Activated CD4-positive, alpha-beta T cell treated with anti-CD3 and anti-CD28 coated beads, Interleukin-2, amount 10 ng/mL, durations not matched to agents 24 days and 14 days (primary cell): Measurements from ENCODE around the gene ZFHX3. TPM values are rescaled to one million over a fixed set of nuclear protein-coding genes. Genes with fewer than 3 reads are reported as not detected.

Experiments
- DNase-seq: peaks from one replicate; pipeline ENCODE4 v3.0.0; 2022
- H3K27ac Mint-ChIP-seq: one replicate; pipeline ENCODE4 v1.8.0; 2022; ENCODE audit warnings: mild to moderate bottlenecking, mixed read lengths
- H3K27me3 Mint-ChIP-seq: one replicate; pipeline ENCODE4 v1.8.0; 2022; ENCODE audit warnings: mixed read lengths
- H3K36me3 Mint-ChIP-seq: one replicate; pipeline ENCODE4 v1.8.0; 2022; ENCODE audit warnings: low read depth, mild to moderate bottlenecking, mixed read lengths
- H3K4me1 Mint-ChIP-seq: one replicate; pipeline ENCODE4 v1.8.0; 2021; ENCODE audit warnings: mixed read lengths
- H3K4me3 Mint-ChIP-seq: one replicate; pipeline ENCODE4 v1.8.0; 2022; ENCODE audit warnings: mild to moderate bottlenecking, moderate library complexity, mixed read lengths
- H3K9me3 Mint-ChIP-seq: one replicate; pipeline ENCODE4 v1.8.0; 2021; ENCODE audit warnings: mixed read lengths
- intact Hi-C: fragments of 100-400 bp; cut with micrococcal nuclease; formaldehyde crosslinking; loops from one replicate; pipeline ENCODE4 v1.15.1; 2023
- total RNA-seq: library from RNA; stranded (reverse); gene quantifications from 2 replicates; pipeline ENCODE4 v1.2.3, GENCODE V29; 2022

Gene ZFHX3
- total RNA-seq, 1 donor from 2014 or later: 0.49 TPM

GRCh38 chr16:72876221-72876620 is 171.7 kb downstream of the ZFHX3 start:
- peak; percentile 75 for DNase-seq
- Mint-ChIP-seq H3K27ac (peak overlapping the region; percentile 29), H3K36me3 (no peaks in the 10 kb centered on the region), H3K4me3 (peak overlapping the region; percentile 6), H3K9me3 (no peaks in the 10 kb centered on the region), H3K4me1 (peaks cover 23% of the 10 kb centered on the region), H3K27me3 (no peaks in the 10 kb centered on the region)
- intact Hi-C loops: no loop called here

DNA sequence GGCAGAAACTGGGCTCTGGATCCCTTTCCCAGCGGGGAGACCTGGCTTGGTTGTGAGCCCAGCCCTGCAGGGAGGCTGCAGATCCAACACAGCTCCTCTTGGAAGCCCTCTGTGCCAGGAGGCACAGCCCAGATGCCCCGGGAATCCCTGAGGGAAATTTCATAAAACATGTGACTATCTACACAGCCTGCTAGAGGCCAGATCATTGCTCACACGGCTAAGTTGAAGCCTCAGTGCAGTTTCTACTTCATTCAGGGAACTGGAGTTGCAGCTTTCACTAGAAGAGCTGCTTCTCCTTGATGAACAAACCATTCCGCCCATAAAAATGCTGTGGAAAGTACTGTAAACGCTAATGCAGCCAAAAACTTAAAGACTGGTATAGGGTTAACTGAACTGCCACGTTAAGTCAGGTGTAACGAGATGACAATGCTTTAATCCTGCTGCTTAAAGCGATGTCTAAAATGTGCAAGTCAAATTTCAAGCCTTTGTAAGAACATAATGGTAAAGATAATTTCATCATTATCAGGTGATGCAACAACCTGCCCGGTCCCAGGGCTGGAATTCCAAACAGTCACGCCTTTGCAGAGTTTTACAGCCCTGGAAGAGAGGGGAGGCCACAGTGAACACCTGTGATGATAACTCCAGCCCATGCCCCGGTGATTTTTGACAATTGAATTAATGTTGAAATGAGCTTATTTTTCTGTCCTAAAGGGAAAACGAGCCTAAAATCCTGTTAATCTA is 172.5 kb downstream of the ZFHX3 start:
- H3K4me1 Mint-ChIP-seq: peaks cover 23% of the 10 kb centered on the region
- no peaks in the 10 kb centered on the region for H3K27me3 Mint-ChIP-seq
- no peak overlapping the region for H3K27ac Mint-ChIP-seq
- no peaks in the 10 kb centered on the region for H3K9me3 Mint-ChIP-seq
- no peak for DNase-seq
- peak overlapping the region; percentile 6 for H3K4me3 Mint-ChIP-seq
- intact Hi-C loops: no loop called here
- H3K36me3 Mint-ChIP-seq: no peaks in the 10 kb centered on the region

DNA sequence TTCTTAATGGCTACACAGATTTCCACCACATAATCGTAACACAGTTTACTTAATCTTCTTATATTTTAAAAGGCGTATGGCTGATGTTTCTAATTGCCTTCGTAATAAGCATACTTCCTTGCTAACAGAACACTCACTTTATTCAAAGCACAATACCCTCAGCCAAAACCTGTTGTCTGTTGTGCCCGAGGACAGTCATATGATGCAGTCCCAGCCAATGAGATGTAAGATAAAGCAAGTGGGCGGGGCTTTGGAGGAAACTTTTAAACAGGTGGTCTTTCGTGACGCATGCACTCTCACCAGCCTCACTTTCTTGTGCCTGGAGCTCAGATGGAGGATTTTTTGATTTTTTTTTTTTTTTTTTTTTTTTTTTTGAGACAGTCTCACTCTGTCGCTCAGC is 174.1 kb downstream of the ZFHX3 start:
- intact Hi-C loops: no loop called here
- no peak overlapping the region for H3K27ac Mint-ChIP-seq
- no peak overlapping the region for H3K4me3 Mint-ChIP-seq
- H3K27me3 Mint-ChIP-seq: peaks cover 3% of the 10 kb centered on the region
- H3K36me3 Mint-ChIP-seq: no peaks in the 10 kb centered on the region
- DNase-seq: no peak
- H3K4me1 Mint-ChIP-seq: peaks cover 23% of the 10 kb centered on the region
- no peaks in the 10 kb centered on the region for H3K9me3 Mint-ChIP-seq

DNA sequence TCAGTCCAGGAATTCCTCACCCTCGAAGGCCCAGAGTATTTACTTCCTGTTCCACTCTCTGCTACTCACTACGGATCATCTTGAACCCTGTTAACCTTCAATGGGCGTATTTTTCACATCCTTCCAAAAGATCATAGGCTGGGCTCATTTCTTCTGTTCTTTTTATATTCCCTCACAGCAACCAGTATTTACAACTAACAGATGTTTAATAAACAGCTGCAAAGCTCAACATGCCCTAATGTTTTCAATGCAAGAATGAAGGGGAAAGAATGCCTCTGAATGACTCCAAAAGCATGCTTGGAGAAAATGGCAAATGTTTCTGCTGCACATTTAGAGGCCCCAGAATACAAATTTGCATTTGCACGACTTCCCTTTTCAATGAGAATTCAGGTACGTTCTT is 174.9 kb downstream of the ZFHX3 start:
- no peak overlapping the region for H3K27ac Mint-ChIP-seq
- no peak for DNase-seq
- H3K4me3 Mint-ChIP-seq: no peak overlapping the region
- H3K36me3 Mint-ChIP-seq: no peaks in the 10 kb centered on the region
- peaks cover 22% of the 10 kb centered on the region for H3K4me1 Mint-ChIP-seq
- intact Hi-C loops: no loop called here
- peaks cover 3% of the 10 kb centered on the region for H3K27me3 Mint-ChIP-seq
- H3K9me3 Mint-ChIP-seq: no peaks in the 10 kb centered on the region

DNA sequence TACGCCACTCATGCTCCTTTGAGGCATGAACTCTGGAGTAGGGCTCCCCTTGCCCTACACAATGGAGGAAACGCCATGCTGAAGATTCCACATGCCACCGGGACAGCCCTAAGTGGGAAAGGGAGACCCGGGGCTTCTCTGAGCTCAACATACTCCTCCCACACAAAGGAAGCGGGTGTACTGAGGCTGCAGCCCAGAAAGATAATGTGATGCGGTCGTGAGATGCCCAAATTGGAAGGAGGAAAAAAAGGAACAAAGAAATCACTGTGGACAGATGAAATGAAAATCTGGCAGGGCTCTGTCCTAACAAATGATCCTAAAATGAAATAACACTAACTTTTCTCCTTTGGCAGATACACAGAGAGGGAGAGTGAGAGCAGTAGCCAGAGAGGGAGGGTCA is 182.1 kb downstream of the ZFHX3 start:
- H3K9me3 Mint-ChIP-seq: peaks cover 3% of the 10 kb centered on the region
- intact Hi-C loops: no loop called here
- H3K4me3 Mint-ChIP-seq: no peak overlapping the region
- H3K36me3 Mint-ChIP-seq: no peaks in the 10 kb centered on the region
- no peak for DNase-seq
- no peak overlapping the region for H3K27ac Mint-ChIP-seq
- H3K27me3 Mint-ChIP-seq: peaks cover 3% of the 10 kb centered on the region
- no peaks in the 10 kb centered on the region for H3K4me1 Mint-ChIP-seq

- Mint-ChIP-seq H3K4me1 (no peaks in the 10 kb centered on the region), H3K27ac (no peak overlapping the region), H3K27me3 (peaks cover 3% of the 10 kb centered on the region), H3K36me3 (no peaks in the 10 kb centered on the region), H3K9me3 (peaks cover 3% of the 10 kb centered on the region), H3K4me3 (no peak overlapping the region)
- intact Hi-C loops: no loop called here
- DNase-seq: no peak
Measured at GRCh38 chr16:72865258-72865657, 182.7 kb downstream of the ZFHX3 start.

DNA sequence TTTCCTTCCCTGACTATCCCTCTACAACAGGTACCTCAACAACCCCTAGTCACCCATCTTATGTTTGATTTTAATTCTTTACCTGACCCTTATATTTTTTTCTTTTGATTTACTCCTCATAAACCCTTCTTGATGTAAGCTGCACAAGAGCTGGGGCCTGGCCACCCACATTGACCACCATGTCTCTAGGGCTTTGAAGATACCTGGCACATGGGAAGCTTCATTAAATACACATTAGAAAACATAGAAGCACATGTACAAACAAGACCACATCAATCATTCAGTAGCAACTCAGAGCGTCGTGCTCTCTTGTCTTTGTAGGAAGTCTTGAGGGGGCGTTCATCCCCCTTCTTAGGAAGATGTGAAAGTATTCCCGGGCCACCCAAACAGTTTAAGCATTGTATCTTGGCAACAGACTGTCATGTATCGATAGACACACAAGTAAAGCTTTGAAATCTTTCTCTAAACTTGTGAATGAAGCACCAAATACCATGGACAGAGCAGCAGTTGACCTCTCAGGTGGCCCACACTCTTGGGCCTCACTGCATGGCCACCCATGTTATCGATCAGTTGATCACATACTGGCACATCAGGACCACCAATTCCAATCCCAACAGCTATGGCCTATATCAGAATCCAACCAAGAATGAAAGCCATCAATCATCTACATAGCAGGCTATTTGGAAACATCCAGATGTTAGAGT is 183.6 kb downstream of the ZFHX3 start:
- no peak overlapping the region for H3K4me3 Mint-ChIP-seq
- H3K4me1 Mint-ChIP-seq: no peaks in the 10 kb centered on the region
- no peaks in the 10 kb centered on the region for H3K36me3 Mint-ChIP-seq
- H3K9me3 Mint-ChIP-seq: peaks cover 3% of the 10 kb centered on the region
- intact Hi-C loops: no loop called here
- no peak overlapping the region for H3K27ac Mint-ChIP-seq
- DNase-seq: no peak
- H3K27me3 Mint-ChIP-seq: no peaks in the 10 kb centered on the region

- intact Hi-C loops: no loop called here
- no peak for DNase-seq
- Mint-ChIP-seq H3K4me1 (no peaks in the 10 kb centered on the region), H3K27me3 (no peaks in the 10 kb centered on the region), H3K9me3 (peaks cover 3% of the 10 kb centered on the region), H3K27ac (no peak overlapping the region), H3K4me3 (no peak overlapping the region), H3K36me3 (no peaks in the 10 kb centered on the region)
Measured at GRCh38 chr16:72862090-72862489, 185.8 kb downstream of the ZFHX3 start.

DNA sequence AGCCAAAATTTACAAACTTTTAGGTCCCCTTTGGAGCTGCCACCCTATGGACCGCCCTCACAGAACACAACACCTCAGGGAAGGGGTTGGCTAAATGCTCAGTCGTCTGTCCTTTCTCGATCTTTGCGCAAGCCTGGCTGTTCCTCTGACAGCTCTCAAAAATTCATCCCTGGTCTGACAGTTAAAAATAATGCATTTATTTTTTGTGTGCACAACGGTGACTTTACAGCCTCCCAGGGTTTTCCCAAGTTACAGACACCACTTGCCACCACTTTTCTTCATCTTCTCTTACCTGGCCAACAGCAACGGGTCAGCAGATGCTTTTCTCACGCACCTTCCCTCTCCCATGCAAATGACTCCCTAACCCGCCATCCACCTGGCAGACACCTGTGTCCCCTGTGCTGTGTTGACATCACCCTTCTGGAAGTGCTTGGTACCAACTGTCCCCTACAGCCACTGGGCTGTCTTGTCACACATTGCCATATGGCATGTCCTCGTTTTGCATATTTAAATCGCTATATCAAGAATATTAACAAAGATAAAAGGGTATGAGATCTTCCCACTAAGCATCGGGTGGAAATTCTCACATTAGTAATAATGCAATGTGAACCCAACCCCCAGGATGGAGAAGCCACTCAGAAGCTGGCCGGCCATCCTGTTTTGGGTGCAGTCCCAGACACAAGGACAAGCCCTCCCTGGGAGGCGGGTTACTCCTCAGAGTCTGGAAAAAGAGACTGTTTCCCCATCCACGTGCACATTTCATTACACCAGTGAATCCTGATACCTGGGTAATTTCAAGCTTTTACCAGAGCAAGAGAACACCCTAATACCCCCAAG is 187.0 kb downstream of the ZFHX3 start:
- H3K4me1 Mint-ChIP-seq: no peaks in the 10 kb centered on the region
- H3K27me3 Mint-ChIP-seq: no peaks in the 10 kb centered on the region
- H3K27ac Mint-ChIP-seq: no peak overlapping the region
- H3K4me3 Mint-ChIP-seq: no peak overlapping the region
- no peak for DNase-seq
- H3K36me3 Mint-ChIP-seq: no peaks in the 10 kb centered on the region
- H3K9me3 Mint-ChIP-seq: peaks cover 3% of the 10 kb centered on the region
- intact Hi-C loops: no loop called here

- H3K4me1 Mint-ChIP-seq: no peaks in the 10 kb centered on the region
- H3K4me3 Mint-ChIP-seq: no peak overlapping the region
- peaks cover 1% of the 10 kb centered on the region for H3K27me3 Mint-ChIP-seq
- intact Hi-C loops: no loop called here
- DNase-seq: no peak
- peaks cover under 1% of the 10 kb centered on the region for H3K9me3 Mint-ChIP-seq
- H3K27ac Mint-ChIP-seq: no peak overlapping the region
- no peaks in the 10 kb centered on the region for H3K36me3 Mint-ChIP-seq
Measured at GRCh38 chr16:72859581-72859980, 188.3 kb downstream of the ZFHX3 start.

DNA sequence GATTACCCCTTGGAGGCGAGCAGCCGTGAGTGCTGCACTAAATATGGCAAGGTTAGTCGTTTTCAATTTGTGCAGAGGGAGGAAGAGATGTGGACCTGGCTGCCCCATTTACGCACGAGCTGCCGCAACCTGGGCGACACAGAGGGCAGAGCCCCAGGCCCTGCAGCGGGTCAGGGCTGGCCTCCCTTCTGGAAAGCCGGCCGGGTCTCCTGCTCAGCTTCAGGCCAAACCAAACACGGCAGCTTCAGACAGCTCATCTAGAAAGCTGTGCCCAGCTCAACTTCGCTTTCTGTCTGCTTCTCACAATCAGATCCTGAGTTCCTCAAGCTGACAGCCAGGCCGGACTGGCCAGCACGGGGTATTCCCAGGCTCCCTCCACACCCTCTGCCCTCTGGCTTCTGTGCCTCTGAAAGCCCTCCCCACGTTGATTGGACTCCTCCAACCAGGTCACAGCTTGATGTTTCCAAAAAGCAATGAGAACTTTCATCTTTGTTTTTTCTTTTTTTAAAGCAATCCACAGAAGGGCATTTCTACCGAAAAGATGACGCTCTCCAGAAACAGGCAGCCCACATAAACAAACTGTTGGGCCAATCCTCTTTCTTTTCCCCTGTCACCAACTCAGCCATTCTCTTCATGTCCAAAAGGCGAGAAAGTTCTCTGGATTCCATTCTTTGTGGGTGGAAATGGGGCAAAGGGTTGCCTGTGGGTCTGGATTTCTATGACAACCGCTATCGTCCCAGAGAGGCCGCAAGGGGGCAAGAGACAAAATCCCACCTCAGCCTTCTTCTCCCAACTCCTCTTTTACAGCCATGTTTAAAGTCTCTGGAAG is 189.0 kb downstream of the ZFHX3 start:
- H3K27me3 Mint-ChIP-seq: peaks cover 7% of the 10 kb centered on the region
- no peaks in the 10 kb centered on the region for H3K9me3 Mint-ChIP-seq
- no peak for DNase-seq
- peaks cover 2% of the 10 kb centered on the region for H3K4me1 Mint-ChIP-seq
- intact Hi-C loops: no loop called here
- H3K4me3 Mint-ChIP-seq: no peak overlapping the region
- no peaks in the 10 kb centered on the region for H3K36me3 Mint-ChIP-seq
- H3K27ac Mint-ChIP-seq: no peak overlapping the region

DNA sequence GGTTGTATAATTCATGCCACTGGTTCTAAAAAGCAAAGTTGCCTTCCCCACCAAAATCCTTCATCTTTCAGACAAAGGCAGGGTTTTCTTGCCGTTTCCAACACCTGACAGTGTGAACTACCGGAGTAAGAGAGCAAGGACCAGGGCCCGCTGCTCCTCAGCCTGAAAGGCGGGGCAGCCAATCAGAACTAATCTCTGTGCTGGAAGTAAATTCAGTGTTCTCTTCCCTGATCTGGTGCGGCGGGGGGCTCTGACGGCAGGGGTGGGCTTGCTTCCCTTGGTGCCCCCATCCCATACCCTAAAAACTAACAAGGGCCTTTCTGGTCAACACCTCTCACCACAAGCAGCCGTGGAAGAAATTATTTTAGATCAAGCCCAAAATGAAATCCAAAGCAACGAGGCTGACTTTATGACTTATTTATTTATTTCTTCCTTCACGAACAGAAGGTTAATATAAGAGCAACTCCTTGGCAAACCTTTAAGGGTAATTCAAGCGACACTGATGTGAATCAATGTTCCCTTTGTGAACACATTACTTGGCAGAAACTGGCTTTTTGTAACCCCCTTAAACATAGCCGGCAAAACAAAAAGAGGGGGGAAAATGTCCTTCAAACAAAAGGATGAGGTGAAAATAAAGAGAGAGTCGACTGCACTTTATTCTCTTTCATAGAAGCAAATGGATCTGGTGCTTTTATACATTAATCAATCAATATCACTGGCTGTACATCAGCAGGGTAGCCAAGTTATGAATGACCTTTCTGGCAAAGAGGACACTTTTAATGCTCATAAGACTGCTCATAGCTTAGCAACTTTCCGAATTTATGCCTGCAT is 189.9 kb downstream of the ZFHX3 start:
- no peak for DNase-seq
- Mint-ChIP-seq H3K4me1 (peaks cover 8% of the 10 kb centered on the region), H3K36me3 (no peaks in the 10 kb centered on the region), H3K4me3 (no peak overlapping the region), H3K9me3 (no peaks in the 10 kb centered on the region), H3K27me3 (peaks cover 11% of the 10 kb centered on the region), H3K27ac (no peak overlapping the region)
- intact Hi-C loops: no loop called here

- peaks cover 8% of the 10 kb centered on the region for H3K4me1 Mint-ChIP-seq
- no peak overlapping the region for H3K27ac Mint-ChIP-seq
- peak; percentile 70 for DNase-seq
- H3K36me3 Mint-ChIP-seq: no peaks in the 10 kb centered on the region
- no peaks in the 10 kb centered on the region for H3K9me3 Mint-ChIP-seq
- intact Hi-C loops: no loop called here
- no peak overlapping the region for H3K4me3 Mint-ChIP-seq
- H3K27me3 Mint-ChIP-seq: peaks cover 18% of the 10 kb centered on the region
Measured at GRCh38 chr16:72856797-72857196, 191.1 kb downstream of the ZFHX3 start.
